Pancreas (tissue), 10 donors: ENCODE measurements around the gene CD19. TPM values are rescaled to one million over a fixed set of nuclear protein-coding genes. Genes with fewer than 3 reads are reported as not detected.
A peak's percentile ranks its signal among the peaks of the same experiment; 100 is the strongest.

ENCODE experiments used
- ATAC-seq, 4 donors: fragments of 200-7000 bp; cut with Tn5 transposase; one replicate each; pipeline versions ENCODE4 v1.8.0 to v1.9.1; 2020; ENCODE audit warnings: mild to moderate bottlenecking in 4 of 4, moderate library complexity in 4 of 4
- DNase-seq, 6 donors: peaks; one replicate each; pipeline ENCODE4 v3.0.0-alpha.2; 2020
- FAIRE-seq: peaks from 2 replicates; lab custom pipeline; 2012; peaks lifted over from hg19 to GRCh38; lab: Jason Lieb, UNC
- H3K27ac ChIP-seq, 4 donors: fragments of 200-600 bp; sonication (generic); 1 replicate in 3 of 4; 2 replicates in 1 of 4; pipeline versions ENCODE4 v1.5.0 to v1.8.0; 2020
- H3K27me3 ChIP-seq, 4 donors: fragments of 200-600 bp; one replicate each; pipeline ENCODE4 v1.8.0; 2021
- H3K36me3 ChIP-seq, 3 donors: fragments of 200-600 bp; sonication (generic) in 1 of 3; one replicate each; pipeline versions ENCODE4 v1.5.0 to v1.8.0; 2020 to 2021
- H3K4me1 ChIP-seq, 3 donors: fragments of 200-600 bp; one replicate each; pipeline ENCODE4 v1.8.0; 2021
- H3K4me3 ChIP-seq, 4 donors: fragments of 200-600 bp; sonication (generic) in 2 of 4; one replicate each; pipeline versions ENCODE4 v1.5.0 to v1.8.0; 2020 to 2021
- H3K9me3 ChIP-seq, 4 donors: fragments of 200-600 bp; one replicate each; pipeline ENCODE4 v1.8.0; 2021
- WGBS, 2 donors: extraction: QIAGEN DNeasy Blood & Tissue Kit; methylation state at CpG; one replicate each; pipeline ENCODE4 v1.1.7; 2013; 5-methylcytosine and 5-hydroxymethylcytosine counted together
- intact Hi-C, 3 donors: fragments of 100-400 bp; cut with DNase I; formaldehyde crosslinking; loops; one replicate each; pipeline versions ENCODE4 v1.11.1 to v1.14.2; 2022
- polyA plus RNA-seq, 2 donors: library from polyadenylated mRNA; stranded (reverse); fragments of 200-250 nt; gene quantifications; one replicate each; pipeline ENCODE4 v1.2.3, GENCODE V29; 2013
- total RNA-seq, 6 donors: library from RNA; stranded (reverse); fragmentation: NEBNext Ultra II Directional in 4 of 6; extraction: Animal tissue kit (Norgen Biotek cat#: 25700) in 4 of 6; gene quantifications; one replicate each; pipeline versions ENCODE4 v1.2.1 to v1.2.4, GENCODE V29; 2021 to 2023
- TF ChIP-seq, protein P1 (sequence below), 4 donors: fragments of 200-600 bp; sonication (generic) in 3 of 4; IDR thresholded peaks; one replicate each; pipeline versions ENCODE4 v1.5.0 to v1.8.0; 2021; ENCODE audit warnings: antibody characterized with exemption in 4 of 4
- donor health status: healthy with polysubstance abuse.
- donor health status: DM: no; HTN: no; CAD: no; lungs with moderate emphysema.
- donor health status: DM: no; HTN: no; CAD: no.
- donor health status: control.
- donor health status: control.
- donor health status: Bipolar disorder and iron deficiency.
- donor health status: DM: yes; HTN: yes; CAD: no.
- donor health status: DM: no; HTN: no; CAD: no.
- donor health status: DM: no; HTN: no; CAD: no.
- donor health status: DM: yes; HTN: yes; CAD: no.

The CD19 gene
- total and polyA plus RNA-seq, 8 donors = 0.08 to 0.15 (median 0.09) TPM; not detected in 4

DNA sequence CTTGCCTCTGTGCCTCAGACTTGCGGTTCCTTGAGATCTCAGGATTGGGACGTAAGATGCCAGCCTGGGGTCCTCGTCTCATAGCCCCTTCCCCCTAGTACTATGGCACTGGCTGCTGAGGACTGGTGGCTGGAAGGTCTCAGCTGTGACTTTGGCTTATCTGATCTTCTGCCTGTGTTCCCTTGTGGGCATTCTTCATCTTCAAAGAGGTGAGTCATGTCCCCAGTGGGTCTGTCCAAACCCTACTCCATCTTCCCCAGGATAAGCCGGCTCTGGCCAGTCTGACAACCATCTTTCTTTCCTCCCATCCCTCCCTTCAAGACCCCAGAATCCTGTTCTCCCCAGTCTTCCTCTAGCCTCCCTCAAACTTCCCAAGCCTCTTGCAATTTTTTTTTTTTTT lies 3.6 kb downstream of the CD19 start:
- FAIRE-seq (no peak), DNase-seq (no peak), ATAC-seq (no peak)
- no peaks in the 10 kb centered on the region for H3K9me3 ChIP-seq
- no peaks in the 10 kb centered on the region for H3K36me3 ChIP-seq
- no peak overlapping the region for H3K27ac ChIP-seq
- TF ChIP-seq, protein P1, sequence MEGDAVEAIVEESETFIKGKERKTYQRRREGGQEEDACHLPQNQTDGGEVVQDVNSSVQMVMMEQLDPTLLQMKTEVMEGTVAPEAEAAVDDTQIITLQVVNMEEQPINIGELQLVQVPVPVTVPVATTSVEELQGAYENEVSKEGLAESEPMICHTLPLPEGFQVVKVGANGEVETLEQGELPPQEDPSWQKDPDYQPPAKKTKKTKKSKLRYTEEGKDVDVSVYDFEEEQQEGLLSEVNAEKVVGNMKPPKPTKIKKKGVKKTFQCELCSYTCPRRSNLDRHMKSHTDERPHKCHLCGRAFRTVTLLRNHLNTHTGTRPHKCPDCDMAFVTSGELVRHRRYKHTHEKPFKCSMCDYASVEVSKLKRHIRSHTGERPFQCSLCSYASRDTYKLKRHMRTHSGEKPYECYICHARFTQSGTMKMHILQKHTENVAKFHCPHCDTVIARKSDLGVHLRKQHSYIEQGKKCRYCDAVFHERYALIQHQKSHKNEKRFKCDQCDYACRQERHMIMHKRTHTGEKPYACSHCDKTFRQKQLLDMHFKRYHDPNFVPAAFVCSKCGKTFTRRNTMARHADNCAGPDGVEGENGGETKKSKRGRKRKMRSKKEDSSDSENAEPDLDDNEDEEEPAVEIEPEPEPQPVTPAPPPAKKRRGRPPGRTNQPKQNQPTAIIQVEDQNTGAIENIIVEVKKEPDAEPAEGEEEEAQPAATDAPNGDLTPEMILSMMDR (IDR thresholded peaks at IDR 0.05) = no peak
- intact Hi-C loops = no loop called here
- no peak overlapping the region for H3K4me3 ChIP-seq
- no peaks in the 10 kb centered on the region for H3K27me3 ChIP-seq
- no peaks in the 10 kb centered on the region for H3K4me1 ChIP-seq
- 94 to 98% methylated on average over 4 of the region's 4 CpGs for WGBS, 2 donors

DNA sequence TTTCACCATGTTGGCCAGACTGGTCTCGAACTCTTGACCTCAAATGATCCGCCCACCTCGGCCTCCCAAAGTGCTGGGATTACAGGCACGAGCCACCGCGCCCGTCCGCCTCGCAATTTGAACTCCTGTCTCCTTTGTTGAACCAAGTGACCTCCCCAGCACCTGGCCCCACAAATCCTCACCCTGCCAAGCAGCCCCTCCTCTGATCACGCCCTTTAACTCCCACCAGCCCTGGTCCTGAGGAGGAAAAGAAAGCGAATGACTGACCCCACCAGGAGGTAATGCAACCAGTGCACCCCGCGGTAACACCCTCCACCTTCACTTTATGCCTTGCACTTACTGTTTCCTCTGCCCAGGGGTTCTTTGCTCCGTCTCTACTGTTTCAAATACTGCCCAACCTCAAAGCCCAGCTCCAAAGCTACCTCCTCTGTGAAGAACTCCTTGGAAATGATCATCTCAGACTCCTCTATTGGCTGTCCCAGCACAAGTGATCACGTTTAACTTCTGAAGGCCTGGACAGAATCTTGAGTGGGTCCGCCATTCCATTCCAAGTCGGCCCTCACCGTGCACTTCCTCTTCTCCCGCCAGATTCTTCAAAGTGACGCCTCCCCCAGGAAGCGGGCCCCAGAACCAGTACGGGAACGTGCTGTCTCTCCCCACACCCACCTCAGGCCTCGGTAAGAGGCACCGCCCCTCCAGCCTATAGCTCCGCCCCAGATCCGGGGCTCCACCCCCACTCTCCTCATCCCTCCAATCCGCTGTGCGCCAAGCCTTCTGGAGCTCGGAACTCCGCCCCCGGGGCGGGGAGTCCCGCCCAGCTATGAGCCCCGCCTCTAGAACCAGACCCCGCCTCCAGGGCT lies 4.4 kb downstream of the CD19 start:
- Histone ChIP-seq H3K4me3 (peak overlapping the region in 2 of 4 donors; percentile 14 to 29), H3K27ac (no peak overlapping the region), H3K27me3 (no peaks in the 10 kb centered on the region), H3K36me3 (no peaks in the 10 kb centered on the region), H3K9me3 (no peaks in the 10 kb centered on the region), H3K4me1 (no peaks in the 10 kb centered on the region)
- TF ChIP-seq, protein P1 (IDR thresholded peaks at IDR 0.05) = no peak
- DNase-seq = peak; percentile 69 to 92 (median 84)
- peak; percentile 95 to 99 (median 98) for ATAC-seq
- intact Hi-C loops = no loop called here
- 28 to 30% methylated on average over 36 of the region's 36 CpGs for WGBS, 2 donors
- FAIRE-seq = no peak

DNA sequence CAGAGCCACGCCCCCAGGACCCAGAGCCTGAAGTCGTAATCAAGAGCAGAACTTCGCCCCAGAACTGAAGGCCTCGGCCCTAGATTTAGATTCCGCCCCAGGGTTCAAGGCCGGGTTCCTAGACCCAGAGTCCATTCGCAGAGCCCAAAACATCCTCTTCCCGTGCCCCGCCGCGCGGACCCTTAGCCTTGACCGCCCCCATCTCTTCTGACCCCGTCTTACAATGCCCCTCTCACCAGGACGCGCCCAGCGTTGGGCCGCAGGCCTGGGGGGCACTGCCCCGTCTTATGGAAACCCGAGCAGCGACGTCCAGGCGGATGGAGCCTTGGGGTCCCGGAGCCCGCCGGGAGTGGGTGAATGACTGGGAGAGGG lies 5.0 kb downstream of the CD19 start:
- peak in 1 of 6 donors; percentile 57 for DNase-seq
- no peak overlapping the region for H3K27ac ChIP-seq
- no peaks in the 10 kb centered on the region for H3K27me3 ChIP-seq
- no peak for ATAC-seq
- no peaks in the 10 kb centered on the region for H3K4me1 ChIP-seq
- no peaks in the 10 kb centered on the region for H3K36me3 ChIP-seq
- TF ChIP-seq, protein P1 (IDR thresholded peaks at IDR 0.05) = no peak
- no peaks in the 10 kb centered on the region for H3K9me3 ChIP-seq
- intact Hi-C loops = no loop called here
- H3K4me3 ChIP-seq = no peak overlapping the region
- WGBS, 2 donors = 70% methylated on average over 26 of the region's 26 CpGs
- FAIRE-seq = no peak

DNA sequence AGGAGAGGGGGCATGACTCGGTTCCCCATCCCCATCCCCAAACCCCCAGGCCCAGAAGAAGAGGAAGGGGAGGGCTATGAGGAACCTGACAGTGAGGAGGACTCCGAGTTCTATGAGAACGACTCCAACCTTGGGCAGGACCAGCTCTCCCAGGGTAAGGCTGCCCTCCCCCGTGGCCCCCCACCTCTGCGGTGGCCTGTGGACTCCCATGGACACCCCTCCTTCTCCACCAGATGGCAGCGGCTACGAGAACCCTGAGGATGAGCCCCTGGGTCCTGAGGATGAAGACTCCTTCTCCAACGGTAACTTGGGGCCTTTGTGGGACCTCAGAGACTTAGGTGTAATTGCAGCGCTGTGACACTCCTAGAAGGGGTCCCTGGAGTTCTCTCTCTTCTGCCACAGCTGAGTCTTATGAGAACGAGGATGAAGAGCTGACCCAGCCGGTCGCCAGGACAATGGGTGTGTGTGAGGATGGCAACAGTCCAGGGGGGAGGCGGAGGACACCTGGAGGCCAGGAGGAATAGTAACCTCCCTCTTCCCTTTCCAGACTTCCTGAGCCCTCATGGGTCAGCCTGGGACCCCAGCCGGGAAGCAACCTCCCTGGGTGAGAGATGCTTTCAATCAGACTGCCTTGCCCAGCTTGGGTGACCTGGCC lies 5.6 kb downstream of the CD19 start:
- no peak for DNase-seq
- no peaks in the 10 kb centered on the region for H3K36me3 ChIP-seq
- H3K27ac ChIP-seq = no peak overlapping the region
- no peak overlapping the region for H3K4me3 ChIP-seq
- WGBS, 2 donors = 68 to 72% methylated on average over 12 to 14 of the region's 14 CpGs
- intact Hi-C loops = no loop called here
- no peak for ATAC-seq
- TF ChIP-seq, protein P1 (IDR thresholded peaks at IDR 0.05) = no peak
- H3K4me1 ChIP-seq = no peaks in the 10 kb centered on the region
- H3K27me3 ChIP-seq = no peaks in the 10 kb centered on the region
- FAIRE-seq = no peak
- no peaks in the 10 kb centered on the region for H3K9me3 ChIP-seq
